T1000 (cell line): ENCODE results near the gene ARHGDIB.

Source experiments
- DNase-seq: peaks from one replicate; lab custom pipeline; 2025; ENCODE audit warnings: mixed read lengths; lab: John Stamatoyannopoulos, UW

ARHGDIB gene

GRCh38 chr12:14930299-14930698 lies 31.1 kb downstream of the ARHGDIB start:
- DNase-seq: no peak

GRCh38 chr12:14928931-14929330 lies 32.5 kb downstream of the ARHGDIB start:
- DNase-seq: no peak

- DNase-seq: no peak
Measured at GRCh38 chr12:14927267-14927666, 34.1 kb downstream of the ARHGDIB start.

- no peak for DNase-seq
Measured at GRCh38 chr12:14924541-14924940, 36.9 kb downstream of the ARHGDIB start.

GRCh38 chr12:14923944-14924343 lies 37.5 kb downstream of the ARHGDIB start:
- no peak for DNase-seq

GRCh38 chr12:14921218-14921617 lies 40.2 kb downstream of the ARHGDIB start:
- no peak for DNase-seq

- no peak for DNase-seq
Measured at GRCh38 chr12:14920475-14921126, 40.8 kb downstream of the ARHGDIB start.

GRCh38 chr12:14919455-14919854 lies 41.9 kb downstream of the ARHGDIB start:
- DNase-seq: no peak

GRCh38 chr12:14915736-14916135 lies 45.7 kb downstream of the ARHGDIB start:
- DNase-seq: no peak

GRCh38 chr12:14913381-14913781 lies 48.0 kb downstream of the ARHGDIB start:
- no peak for DNase-seq

GRCh38 chr12:14911131-14911530 lies 50.3 kb downstream of the ARHGDIB start:
- no peak for DNase-seq

GRCh38 chr12:14910090-14910915 lies 51.1 kb downstream of the ARHGDIB start:
- DNase-seq: no peak

- DNase-seq: no peak
Measured at GRCh38 chr12:14907953-14908352, 53.4 kb downstream of the ARHGDIB start.

GRCh38 chr12:14906114-14906513 lies 55.3 kb downstream of the ARHGDIB start:
- no peak for DNase-seq

GRCh38 chr12:14905269-14906004 lies 56.0 kb downstream of the ARHGDIB start:
- DNase-seq: no peak

- no peak for DNase-seq
Measured at GRCh38 chr12:14904854-14905253, 56.5 kb downstream of the ARHGDIB start.

- DNase-seq: no peak
Measured at GRCh38 chr12:14903386-14904098, 57.9 kb downstream of the ARHGDIB start.

- no peak for DNase-seq
Measured at GRCh38 chr12:14902465-14902864, 58.9 kb downstream of the ARHGDIB start.

- no peak for DNase-seq
Measured at GRCh38 chr12:14901228-14901562, 60.2 kb downstream of the ARHGDIB start.

- no peak for DNase-seq
Measured at GRCh38 chr12:14900521-14901227, 60.7 kb downstream of the ARHGDIB start.

GRCh38 chr12:14896521-14897169 lies 64.8 kb downstream of the ARHGDIB start:
- no peak for DNase-seq
